GM12801 (cell line): Measurements from ENCODE around the gene ADAM10.

Experiments
- CTCF ChIP-seq: IDR thresholded peaks from one replicate; pipeline ENCODE4 v1.5.1; 2011; ENCODE audit warnings: control low read depth; ENCODE audit not compliant: insufficient read length; ENCODE audit errors: extremely low read depth

The ADAM10 gene

GRCh38 chr15:58741032-58741431 is 8.5 kb downstream of the ADAM10 start:
- no peak for TF ChIP-seq CTCF

- no peak for TF ChIP-seq CTCF
Measured at GRCh38 chr15:58740436-58740835, 9.1 kb downstream of the ADAM10 start.

- TF ChIP-seq CTCF: no peak
Measured at GRCh38 chr15:58738046-58738707, 11.3 kb downstream of the ADAM10 start.

- no peak for TF ChIP-seq CTCF
Measured at GRCh38 chr15:58737298-58737697, 12.2 kb downstream of the ADAM10 start.

- no peak for TF ChIP-seq CTCF
Measured at GRCh38 chr15:58736018-58736643, 13.4 kb downstream of the ADAM10 start.

GRCh38 chr15:58734859-58735258 is 14.6 kb downstream of the ADAM10 start:
- TF ChIP-seq CTCF: no peak

GRCh38 chr15:58732625-58733363 is 16.7 kb downstream of the ADAM10 start:
- TF ChIP-seq CTCF: no peak
